DOHH2 (cell line): ENCODE data around the gene NUDT14.

ENCODE experiments used
- EZH2phosphoT487 ChIP-seq: fragments of 200-600 bp; sonication (generic); IDR thresholded peaks from 2 replicates; pipeline ENCODE4 v1.6.1; 2017; ENCODE audit warnings: borderline replicate concordance, mild to moderate bottlenecking, antibody characterized with exemption, low read length, moderate library complexity, mixed read lengths
- TF ChIP-seq, protein P1 (sequence below): fragments of 200-600 bp; sonication (generic); IDR thresholded peaks from one replicate; pipeline ENCODE4 v1.5.1; 2014; ENCODE audit warnings: antibody characterized with exemption, mild to moderate bottlenecking, low read depth, low read length; ENCODE audit not compliant: poor library complexity, severe bottlenecking

GRCh38 chr14:105185001-105185400, 3.9 kb upstream of the NUDT14 start:
- TF ChIP-seq, protein P1, sequence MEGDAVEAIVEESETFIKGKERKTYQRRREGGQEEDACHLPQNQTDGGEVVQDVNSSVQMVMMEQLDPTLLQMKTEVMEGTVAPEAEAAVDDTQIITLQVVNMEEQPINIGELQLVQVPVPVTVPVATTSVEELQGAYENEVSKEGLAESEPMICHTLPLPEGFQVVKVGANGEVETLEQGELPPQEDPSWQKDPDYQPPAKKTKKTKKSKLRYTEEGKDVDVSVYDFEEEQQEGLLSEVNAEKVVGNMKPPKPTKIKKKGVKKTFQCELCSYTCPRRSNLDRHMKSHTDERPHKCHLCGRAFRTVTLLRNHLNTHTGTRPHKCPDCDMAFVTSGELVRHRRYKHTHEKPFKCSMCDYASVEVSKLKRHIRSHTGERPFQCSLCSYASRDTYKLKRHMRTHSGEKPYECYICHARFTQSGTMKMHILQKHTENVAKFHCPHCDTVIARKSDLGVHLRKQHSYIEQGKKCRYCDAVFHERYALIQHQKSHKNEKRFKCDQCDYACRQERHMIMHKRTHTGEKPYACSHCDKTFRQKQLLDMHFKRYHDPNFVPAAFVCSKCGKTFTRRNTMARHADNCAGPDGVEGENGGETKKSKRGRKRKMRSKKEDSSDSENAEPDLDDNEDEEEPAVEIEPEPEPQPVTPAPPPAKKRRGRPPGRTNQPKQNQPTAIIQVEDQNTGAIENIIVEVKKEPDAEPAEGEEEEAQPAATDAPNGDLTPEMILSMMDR, result no peak
- no peak for TF ChIP-seq EZH2phosphoT487
